GM19239 (cell line): Measurements from ENCODE around the gene KCNJ12.
"Not testable (repeated sequence)": the region's sequence is repeated elsewhere in the genome, so short reads cannot be mapped to it uniquely, and the experiment has no call there.

Experiments used
- DNase-seq: peaks from one replicate; pipeline ENCODE4 v3.0.0; 2011; ENCODE audit warnings: low spot score; ENCODE audit not compliant: insufficient read length
- FAIRE-seq: peaks from 2 replicates; lab custom pipeline; 2011; peaks lifted over from hg19 to GRCh38; lab: Jason Lieb, UNC

The KCNJ12 gene

DNA sequence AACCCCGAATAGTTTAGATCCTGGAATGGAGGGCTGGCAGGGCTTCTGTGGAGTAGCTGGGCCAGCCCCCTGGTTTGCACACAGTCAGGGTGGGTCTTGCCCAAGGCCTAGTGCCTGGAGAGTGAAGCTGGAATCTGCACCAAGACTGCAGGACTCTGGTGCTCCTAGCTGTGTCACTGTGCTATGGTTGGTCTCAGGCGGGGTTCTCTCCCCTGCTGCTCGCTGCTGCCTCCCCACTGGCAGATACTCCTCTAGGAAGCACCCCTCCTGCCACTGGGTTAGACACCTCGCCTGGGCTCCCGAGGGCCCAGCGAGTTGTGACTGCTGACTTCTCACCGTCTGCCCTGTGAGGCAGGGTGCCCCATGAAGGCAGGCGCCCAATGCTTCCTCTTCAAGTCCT lies 27.9 kb downstream of the KCNJ12 start:
- not testable (repeated sequence) for DNase-seq, FAIRE-seq

DNA sequence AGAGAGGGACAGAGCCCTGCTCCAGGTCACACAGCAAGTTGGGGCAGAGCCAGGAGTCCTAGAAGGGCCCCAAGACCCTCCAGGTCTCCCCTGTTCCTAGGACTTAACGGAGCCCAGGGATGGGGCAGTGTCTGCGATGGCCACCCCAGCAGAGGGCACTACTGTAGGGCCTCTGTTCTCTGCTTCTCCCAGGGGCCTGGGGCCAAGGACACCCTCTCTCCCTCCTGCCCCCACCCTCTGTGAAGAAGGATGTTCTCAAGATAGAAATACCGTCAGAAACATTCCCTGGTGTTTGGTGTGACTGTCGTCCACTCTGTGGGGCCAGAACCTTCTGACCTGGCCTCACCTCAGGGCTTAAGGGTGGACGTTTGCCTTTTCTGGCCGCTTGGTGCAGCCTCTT lies 28.4 kb downstream of the KCNJ12 start:
- not testable (repeated sequence) for FAIRE-seq, DNase-seq

DNA sequence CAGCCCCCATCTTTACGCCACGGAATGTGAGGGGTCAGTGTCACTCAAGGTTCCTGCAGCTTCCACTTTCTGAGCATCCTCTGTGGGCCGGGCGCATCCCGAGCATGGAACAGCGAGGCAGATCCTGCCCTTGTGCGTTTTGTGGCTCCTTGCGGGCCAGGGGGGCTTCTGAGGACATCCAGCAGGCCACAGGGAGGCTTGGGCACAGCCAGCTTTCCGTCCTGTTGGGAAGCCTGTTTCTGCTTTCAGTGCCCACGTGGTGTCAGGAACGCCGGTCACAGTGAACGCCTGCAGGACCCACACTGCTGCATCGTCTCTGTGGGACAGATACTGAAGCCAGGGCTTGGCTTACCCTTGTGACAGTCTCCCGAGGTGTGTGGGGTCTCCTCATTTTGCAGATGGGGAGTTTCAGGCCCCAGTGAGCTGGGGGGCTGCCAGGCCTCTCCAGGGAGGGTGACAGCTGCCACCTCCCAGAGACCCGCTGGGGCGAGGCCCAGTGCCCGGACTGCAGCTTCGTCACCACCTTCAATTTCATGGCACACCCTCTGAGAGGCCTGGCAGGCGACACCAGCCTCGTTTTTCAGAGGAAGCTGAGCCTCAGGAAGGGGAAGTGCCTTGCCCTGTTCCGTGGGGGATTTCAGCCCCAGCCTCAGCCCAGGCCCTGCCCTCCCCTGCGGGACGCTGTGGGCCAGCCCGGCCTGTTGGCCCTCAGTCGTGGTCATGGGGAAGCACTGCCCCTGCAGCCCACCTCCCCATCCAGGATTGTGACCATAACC lies 29.0 kb downstream of the KCNJ12 start:
- FAIRE-seq, DNase-seq: not testable (repeated sequence)

DNA sequence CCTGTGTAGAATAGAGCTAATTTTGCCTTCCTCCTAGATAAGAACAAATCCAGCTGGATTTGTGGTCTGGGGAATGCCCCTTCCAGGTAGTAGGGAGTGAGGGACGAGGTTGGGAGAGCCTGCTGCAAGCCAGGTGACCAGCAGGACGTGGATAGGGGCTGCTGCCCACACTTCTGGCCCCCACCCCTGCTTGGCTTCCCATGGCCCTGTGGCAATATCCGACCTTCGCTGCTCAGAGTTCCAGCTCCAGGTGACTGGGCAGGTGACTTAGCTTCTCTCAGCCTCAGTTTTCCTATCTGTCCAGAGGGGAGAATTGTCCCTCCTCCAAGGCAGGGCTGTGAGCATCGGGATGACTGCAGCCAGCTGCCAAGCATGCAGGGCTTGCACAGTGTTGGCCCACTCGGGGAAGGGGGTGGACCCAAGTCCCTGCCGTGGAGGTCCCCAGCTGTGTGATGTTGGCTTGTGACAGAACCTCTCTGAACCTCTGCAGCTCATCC lies 29.8 kb downstream of the KCNJ12 start:
- not testable (repeated sequence) for DNase-seq, FAIRE-seq

DNA sequence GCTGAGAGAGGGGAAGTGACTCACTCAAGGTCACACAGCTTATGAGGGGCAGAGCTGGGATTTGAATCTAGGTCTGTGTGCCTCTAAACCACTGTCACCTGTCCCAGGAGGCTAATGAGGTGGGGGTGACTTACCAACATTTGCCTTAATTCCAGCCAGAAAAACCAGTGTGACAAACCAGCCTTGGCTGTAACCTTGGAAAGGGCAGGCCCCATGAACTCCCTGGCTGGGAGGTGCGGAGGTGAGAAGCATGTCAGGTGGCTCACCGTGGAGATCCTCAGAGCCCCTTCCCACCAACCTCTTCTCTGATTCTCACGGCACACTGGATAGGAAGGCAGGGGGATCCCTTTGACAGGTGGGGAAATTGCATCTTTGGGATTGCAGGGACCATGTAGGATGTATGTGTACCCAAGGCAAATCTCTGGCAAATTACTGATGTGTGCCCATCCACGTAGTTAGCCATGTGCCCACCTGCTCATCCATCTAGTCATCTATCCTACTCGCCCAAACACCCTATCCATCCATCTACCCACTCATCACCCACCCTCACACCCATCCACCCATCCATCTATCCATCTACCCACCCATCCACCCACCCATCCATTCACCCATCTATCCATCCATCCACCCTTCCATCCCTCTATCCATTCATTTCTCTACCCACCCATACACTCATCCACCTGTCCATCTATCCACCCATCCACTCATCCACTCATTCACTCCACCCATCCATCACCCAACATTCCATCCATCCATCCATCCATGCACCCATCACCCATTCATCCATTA lies 30.7 kb downstream of the KCNJ12 start:
- not testable (repeated sequence) for FAIRE-seq, DNase-seq

DNA sequence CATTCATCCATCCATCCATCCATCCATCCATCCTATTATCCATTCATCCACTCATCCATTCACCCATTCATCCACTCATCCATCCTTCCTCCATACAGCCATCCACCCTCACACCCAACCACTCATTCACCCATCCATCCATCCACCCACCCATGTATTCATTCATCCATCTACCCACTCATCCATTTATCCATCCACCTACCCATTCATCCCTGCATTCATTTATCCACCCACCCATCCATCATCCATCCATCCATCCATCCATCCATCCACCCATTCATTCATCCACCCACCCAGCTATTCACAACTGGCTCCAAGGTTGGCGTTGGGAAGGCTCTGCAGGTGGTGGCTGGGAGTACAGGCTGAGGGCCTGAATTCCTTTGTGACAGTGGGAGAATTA lies 31.6 kb downstream of the KCNJ12 start:
- DNase-seq, FAIRE-seq: not testable (repeated sequence)

DNA sequence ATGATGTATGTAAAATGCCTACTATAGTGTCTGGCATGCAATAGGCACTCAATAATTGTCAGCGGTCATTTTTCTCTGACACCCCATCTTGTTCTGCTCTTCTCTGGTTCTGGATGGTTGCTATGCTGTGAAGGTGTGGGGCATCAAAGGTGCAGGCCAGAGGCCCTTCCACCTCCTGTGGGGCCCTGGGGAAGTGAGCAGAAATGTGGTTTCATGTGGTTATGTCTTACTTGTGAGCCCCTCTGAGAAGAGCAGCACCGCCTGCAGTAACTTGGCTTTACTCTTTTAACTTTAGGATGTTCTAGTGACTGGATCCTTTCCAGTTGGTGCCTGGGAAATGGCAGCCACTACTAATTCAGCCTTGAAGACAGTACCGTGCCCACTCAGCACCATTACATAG lies 32.1 kb downstream of the KCNJ12 start:
- not testable (repeated sequence) for FAIRE-seq, DNase-seq

DNA sequence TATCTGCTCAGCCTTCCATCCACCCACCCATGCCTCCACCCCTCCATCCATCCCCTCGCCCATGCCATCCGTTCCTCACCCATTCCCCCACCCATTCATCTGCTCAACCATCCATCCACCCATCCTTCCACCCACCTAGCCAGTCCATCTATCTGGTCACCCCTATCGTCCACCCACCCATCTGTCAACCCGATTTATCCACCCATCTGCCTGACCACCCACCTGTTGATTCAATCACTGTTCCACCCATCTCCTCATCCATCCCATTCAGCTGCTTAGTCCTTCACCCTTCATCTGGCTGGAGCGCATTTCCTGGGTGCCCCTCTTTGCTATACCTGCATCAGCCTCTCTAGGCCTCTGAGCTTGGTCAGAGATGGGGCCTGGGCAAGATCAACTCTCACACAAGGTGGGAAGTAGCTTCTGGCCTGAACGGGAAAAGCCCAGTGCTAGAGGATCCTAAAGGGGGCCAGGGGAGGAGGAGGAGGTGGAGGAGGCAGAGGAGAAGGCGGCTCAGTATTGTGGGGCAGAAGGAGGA lies 32.7 kb downstream of the KCNJ12 start:
- not testable (repeated sequence) for FAIRE-seq, DNase-seq

DNA sequence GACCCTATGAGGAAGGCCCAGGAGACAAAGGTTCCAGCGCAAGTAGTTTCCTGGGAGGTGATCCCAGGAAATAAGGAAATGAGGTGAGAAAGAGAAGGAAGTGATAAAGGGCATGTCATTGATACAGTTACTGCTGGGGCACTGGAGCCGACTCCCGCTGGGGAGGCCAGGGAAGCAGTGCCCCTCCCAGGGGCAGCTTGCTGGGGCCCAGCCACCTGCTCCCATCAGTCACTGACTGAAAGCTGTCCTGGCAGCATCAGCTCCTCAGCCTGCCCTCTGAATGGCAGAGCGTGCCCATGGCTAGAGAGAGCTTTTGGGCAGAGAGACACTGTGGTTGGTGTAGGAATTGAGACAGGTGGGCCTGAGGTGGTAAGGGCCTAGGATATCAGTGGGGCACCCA lies 33.2 kb downstream of the KCNJ12 start:
- not testable (repeated sequence) for FAIRE-seq

DNA sequence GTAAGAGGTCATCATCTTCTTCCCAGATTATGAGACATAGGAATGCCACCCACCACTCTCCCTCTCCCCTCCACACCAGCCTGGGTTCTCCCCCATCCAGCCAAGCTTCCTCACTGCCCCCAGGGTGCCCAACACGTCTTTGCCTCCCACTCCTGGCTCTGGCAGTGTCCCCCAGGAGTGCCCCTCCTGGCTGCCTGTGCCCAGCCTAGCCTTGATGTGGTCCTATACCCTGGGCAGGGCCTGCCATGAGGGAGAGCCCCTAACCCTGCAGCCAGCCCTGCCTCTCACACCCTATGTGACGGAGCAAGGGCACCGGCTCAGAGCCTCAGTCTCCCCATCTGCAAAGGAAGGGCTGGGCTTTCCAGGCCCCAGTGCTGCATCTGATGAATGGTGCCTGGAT lies 33.8 kb downstream of the KCNJ12 start:
- not testable (repeated sequence) for DNase-seq, FAIRE-seq

More for the DNA sequence above, 33.2 kb downstream of the KCNJ12 start:
- DNase-seq = not testable (repeated sequence)

DNA sequence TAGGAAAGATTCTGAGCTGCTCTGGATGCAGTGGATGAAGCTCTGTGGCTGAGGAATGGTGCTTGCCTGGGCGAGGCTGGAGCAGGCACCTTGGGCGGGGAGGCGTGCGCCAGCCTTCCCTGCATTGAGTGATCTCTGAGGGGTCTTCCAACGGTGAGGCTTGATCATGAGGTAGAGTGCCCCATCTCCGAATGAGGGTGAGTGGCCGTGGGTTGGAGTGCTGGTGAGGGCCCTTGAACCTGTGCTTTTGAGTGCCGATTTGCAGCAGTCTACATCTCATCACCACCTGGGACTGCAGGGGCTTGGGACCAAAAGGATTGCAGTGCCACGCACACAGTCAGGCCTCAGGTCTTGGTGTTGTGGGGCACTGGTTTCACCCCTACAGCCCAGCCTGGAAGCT lies 34.2 kb downstream of the KCNJ12 start:
- FAIRE-seq, DNase-seq: not testable (repeated sequence)

DNA sequence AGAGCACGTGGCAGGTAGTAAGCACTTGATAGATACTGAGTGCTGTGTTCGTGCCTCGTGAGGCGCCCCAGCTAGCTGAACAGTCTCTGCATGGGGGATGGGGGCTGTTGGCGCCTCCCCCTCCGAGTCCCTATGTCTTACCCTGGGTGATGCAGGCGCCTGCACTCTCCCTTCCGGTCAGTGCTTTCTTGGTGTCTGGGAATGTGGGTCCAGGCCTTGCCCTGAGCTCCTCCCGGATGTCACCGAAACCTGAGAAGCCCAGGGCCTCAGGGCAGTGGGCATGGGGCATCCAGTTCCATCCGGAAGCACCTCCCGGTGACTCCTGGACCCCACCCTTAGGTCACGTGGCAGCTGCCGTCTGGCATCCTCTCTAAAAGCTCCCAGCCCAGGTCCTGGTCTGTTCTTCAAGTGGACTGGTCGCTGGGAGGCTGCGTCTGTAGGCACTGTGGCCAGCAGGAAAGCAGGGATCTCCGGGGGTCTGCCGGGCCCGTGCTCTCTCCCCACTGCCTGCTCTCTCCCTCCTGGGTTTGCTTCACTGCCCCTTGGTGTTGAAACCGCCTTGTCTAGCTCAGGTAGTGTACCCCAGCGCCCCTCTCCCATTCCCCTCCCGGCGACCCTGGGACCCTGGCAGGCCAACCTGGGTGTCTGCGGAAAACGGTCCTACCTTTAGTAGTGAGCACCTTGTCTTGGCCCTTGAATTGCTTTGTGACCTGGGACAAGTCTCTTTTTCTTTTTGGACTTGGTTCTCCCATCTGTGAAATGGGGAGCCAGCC lies 34.9 kb downstream of the KCNJ12 start:
- DNase-seq, FAIRE-seq: not testable (repeated sequence)

DNA sequence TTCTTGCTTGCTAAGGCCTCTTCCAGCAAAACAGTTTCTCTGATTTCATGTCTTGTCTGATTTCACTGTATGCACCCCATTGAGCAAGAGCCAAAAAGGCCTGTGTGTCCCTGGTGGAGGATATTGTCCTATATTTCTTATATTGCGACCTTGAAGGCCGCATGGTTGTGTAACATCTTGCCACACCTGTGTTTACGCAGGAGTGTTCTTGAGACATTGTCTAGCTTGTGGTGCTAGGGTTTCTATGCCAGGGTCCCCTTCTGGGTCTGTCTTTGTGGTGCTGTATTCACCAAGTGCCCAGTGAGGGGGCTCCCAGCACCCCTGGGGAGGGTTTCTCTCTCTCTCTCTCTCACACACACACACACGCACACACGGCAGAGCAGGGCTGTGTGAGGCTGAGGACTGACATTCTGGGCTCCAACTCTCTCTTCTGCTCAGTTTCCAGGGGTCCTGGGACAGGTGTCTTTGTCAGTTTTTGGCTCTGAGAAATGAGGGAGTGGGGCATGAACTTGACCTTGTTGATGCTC lies 35.6 kb downstream of the KCNJ12 start:
- DNase-seq, FAIRE-seq: not testable (repeated sequence)

DNA sequence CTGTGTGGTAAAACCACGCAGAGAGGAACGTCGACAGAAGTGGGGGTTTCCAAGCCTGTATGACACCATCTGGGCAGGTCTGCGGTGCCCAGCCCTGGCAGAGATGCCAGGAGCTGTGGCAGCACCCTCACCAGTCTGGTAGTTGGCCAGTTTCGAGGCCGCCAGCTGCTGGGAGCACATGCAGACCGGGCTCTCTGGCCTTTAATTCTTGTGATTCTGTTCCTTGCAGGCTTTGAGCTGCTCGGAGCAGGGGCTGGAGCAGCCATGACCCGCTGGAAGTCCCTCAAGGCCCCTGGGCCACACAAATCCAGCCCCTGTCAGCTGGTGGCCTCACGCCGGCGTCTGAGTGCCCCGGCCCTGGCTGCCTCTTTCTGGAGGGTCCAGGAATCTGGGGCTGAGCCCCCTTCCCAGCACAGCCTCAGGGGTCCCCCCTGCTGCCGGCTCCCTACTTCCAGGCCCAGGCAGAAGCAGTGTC lies 36.1 kb downstream of the KCNJ12 start:
- DNase-seq, FAIRE-seq: not testable (repeated sequence)

DNA sequence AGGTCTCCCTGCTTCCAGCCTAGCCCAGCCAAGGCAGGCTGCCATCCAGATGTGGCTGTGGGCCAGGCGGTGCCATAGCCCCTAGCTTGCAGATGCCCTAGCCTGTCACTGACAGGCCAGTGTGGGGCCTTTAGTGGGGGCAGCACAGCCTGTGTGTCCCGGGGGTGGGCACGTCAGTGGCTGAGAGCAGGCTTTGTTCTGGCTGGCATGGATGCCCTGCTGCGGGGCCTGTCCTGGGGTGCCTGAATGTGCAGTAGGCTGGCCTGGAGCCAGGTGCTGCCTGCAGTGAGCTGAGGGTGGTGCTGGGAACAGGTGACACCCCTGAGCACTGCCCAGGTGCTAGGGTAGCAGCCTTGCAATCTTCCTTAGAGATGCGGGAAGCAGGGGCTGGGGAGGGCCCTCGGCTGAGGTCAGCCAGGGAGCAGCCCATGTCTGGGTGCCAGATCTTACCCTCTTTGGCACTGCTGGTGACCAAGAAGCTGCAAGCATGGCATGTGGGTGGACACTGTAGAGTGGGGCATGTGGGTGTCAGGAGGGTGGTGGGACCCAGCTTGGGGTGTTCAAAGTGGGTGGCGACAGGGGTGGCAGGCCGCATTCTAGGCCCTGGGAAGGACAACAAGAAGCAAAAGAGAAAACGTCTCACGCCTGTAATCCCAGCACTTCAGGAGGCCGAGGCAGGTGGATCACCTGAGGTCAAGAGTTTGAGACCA lies 37.6 kb downstream of the KCNJ12 start:
- not testable (repeated sequence) for DNase-seq, FAIRE-seq

DNA sequence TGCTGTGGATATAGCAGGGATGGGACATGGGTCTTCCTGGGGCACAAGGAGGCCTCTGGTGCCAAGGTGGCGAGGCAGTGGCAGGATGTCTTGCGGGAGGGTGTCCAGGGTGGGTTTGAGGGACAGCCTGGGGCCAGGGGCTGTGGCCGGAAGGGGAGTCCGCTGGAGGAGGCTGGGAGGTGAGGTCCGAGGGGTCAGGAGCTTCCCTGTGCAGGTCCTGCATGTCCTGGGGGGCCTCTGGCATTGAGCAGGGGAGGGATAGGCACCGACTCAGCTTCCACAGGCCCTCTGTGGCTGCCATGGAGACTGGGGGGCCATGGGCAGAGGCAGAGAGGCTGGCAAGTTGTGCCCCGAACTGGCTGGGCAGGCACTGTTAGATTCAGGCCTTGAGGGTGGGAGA lies 38.5 kb downstream of the KCNJ12 start:
- not testable (repeated sequence) for DNase-seq, FAIRE-seq

DNA sequence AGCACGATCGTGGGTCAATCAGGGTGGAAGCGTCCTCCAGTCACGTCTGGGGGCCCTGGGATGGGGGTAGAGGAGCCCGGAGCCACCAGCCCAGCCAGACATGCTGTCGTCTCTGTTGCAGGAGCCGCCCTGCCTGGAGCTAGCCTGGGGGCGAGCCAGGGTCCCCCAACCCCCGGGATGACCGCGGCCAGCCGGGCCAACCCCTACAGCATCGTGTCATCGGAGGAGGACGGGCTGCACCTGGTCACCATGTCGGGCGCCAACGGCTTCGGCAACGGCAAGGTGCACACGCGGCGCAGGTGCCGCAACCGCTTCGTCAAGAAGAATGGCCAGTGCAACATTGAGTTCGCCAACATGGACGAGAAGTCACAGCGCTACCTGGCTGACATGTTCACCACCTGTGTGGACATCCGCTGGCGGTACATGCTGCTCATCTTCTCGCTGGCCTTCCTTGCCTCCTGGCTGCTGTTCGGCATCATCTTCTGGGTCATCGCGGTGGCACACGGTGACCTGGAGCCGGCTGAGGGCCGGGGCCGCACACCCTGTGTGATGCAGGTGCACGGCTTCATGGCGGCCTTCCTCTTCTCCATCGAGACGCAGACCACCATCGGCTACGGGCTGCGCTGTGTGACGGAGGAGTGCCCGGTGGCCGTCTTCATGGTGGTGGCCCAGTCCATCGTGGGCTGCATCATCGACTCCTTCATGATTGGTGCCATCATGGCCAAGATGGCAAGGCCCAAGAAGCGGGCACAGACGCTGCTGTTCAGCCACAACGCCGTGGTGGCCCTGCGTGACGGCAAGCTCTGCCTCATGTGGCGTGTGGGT lies 39.2 kb downstream of the KCNJ12 start:
- FAIRE-seq, DNase-seq: not testable (repeated sequence)

DNA sequence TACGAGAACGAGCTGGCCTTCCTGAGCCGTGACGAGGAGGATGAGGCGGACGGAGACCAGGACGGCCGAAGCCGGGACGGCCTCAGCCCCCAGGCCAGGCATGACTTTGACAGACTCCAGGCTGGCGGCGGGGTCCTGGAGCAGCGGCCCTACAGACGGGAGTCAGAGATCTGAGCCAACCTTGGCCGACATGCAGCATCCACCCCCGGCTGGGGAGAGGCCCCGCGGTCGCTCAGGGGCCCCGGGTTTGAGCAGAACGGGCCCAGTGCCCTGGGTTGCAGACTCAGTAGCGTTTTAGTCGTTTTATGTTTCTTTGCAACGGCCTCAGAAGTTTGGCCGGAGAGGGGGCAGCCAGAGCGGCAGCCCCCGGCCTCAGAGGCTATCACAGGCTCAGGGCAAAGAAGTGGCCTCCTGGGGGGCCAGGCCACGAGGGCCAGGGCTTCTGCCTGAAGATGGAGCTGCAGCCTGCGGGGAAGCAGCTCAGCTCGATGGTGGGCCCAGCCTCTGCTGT lies 40.4 kb downstream of the KCNJ12 start:
- DNase-seq, FAIRE-seq: not testable (repeated sequence)
